GM23338 (cell line): ENCODE measurements around the gene EIF2D. TPM values are rescaled to one million over a fixed set of nuclear protein-coding genes. Genes with fewer than 3 reads are reported as not detected.

Experiments used
- ATAC-seq: fragments of 200-7000 bp; cut with Tn5 transposase; 3 replicates; pipeline ENCODE4 v1.9.1; 2020
- DNase-seq: peaks from one replicate; pipeline ENCODE4 v3.0.0-alpha.2; 2015; ENCODE audit warnings: low spot score
- H2AFZ ChIP-seq: fragments of 200-600 bp; sonication (generic); 2 replicates; pipeline ENCODE4 v1.8.0; 2016; ENCODE audit warnings: antibody characterized with exemption, mild to moderate bottlenecking, moderate library complexity
- H3F3A ChIP-seq: fragments of 200-600 bp; sonication (generic); replicated peaks from 2 replicates; pipeline ENCODE4 v1.8.0; 2017; ENCODE audit warnings: antibody characterized with exemption, mixed run types, low read depth
- H3K27ac ChIP-seq: fragments of 200-600 bp; sonication (generic); 2 replicates; pipeline ENCODE4 v1.6.1; 2016; ENCODE audit warnings: low read depth
- H3K27me3 ChIP-seq: fragments of 200-600 bp; sonication (generic); 2 replicates; pipeline ENCODE4 v1.8.0; 2016; ENCODE audit warnings: mild to moderate bottlenecking, mixed run types, moderate library complexity; ENCODE audit not compliant: insufficient read depth
- H3K36me3 ChIP-seq: fragments of 200-600 bp; sonication (generic); 2 replicates; pipeline ENCODE4 v1.8.0; 2016; ENCODE audit warnings: mild to moderate bottlenecking; ENCODE audit not compliant: insufficient read depth
- H3K4me1 ChIP-seq: fragments of 200-600 bp; sonication (generic); 2 replicates; pipeline ENCODE4 v1.8.0; 2016; ENCODE audit warnings: mild to moderate bottlenecking, moderate library complexity; ENCODE audit not compliant: insufficient read depth
- H3K4me2 ChIP-seq: fragments of 200-600 bp; sonication (generic); 2 replicates; pipeline ENCODE4 v1.7.1; 2017; ENCODE audit warnings: mixed run types
- H3K4me3 ChIP-seq: fragments of 200-600 bp; sonication (generic); 2 replicates; pipeline ENCODE4 v1.6.1; 2016; ENCODE audit warnings: mixed run types
- H3K79me2 ChIP-seq: fragments of 200-600 bp; sonication (generic); replicated peaks from 2 replicates; pipeline ENCODE4 v1.8.0; 2017; ENCODE audit warnings: mild to moderate bottlenecking; ENCODE audit not compliant: insufficient read depth
- H3K9me2 ChIP-seq: fragments of 200-600 bp; sonication (generic); 2 replicates; pipeline ENCODE4 v1.8.0; 2017; ENCODE audit not compliant: insufficient read depth
- H4K20me1 ChIP-seq: fragments of 200-600 bp; sonication (generic); replicated peaks from 2 replicates; pipeline ENCODE4 v1.8.0; 2017; ENCODE audit warnings: mild to moderate bottlenecking; ENCODE audit not compliant: insufficient read depth
- H3K27ac Mint-ChIP-seq: 2 replicates; pipeline ENCODE4 v1.8.0; 2020; ENCODE audit warnings: inconsistent platforms, mild to moderate bottlenecking, moderate library complexity, mixed read lengths
- H3K27me3 Mint-ChIP-seq: 3 replicates; pipeline ENCODE4 v1.8.0; 2022; ENCODE audit warnings: low read depth, mild to moderate bottlenecking, moderate library complexity, mixed read lengths, inconsistent platforms; ENCODE audit not compliant: insufficient read depth, poor library complexity
- H3K36me3 Mint-ChIP-seq: 3 replicates; pipeline ENCODE4 v1.8.0; 2021; ENCODE audit warnings: low read depth, mild to moderate bottlenecking, inconsistent platforms, moderate library complexity, mixed read lengths
- H3K4me1 Mint-ChIP-seq: 3 replicates; pipeline ENCODE4 v1.8.0; 2020; ENCODE audit warnings: mild to moderate bottlenecking, inconsistent platforms, mixed read lengths
- H3K4me3 Mint-ChIP-seq: 3 replicates; pipeline ENCODE4 v1.8.0; 2021; ENCODE audit warnings: moderate library complexity, mild to moderate bottlenecking, inconsistent platforms, mixed read lengths
- H3K9me3 Mint-ChIP-seq: 3 replicates; pipeline ENCODE4 v1.8.0; 2020; ENCODE audit warnings: moderate library complexity, mild to moderate bottlenecking, inconsistent platforms, mixed read lengths
- CREB1 ChIP-seq: fragments of 250-450 bp; sonication (Bioruptor Pico); IDR thresholded peaks from 2 replicates; pipeline ENCODE4 v1.5.0; 2020; ENCODE audit warnings: low read depth, mild to moderate bottlenecking, moderate library complexity
- CTCF ChIP-seq, 2 experiments: fragments of 200-600 bp in 1 of 2; sonication (generic) in 1 of 2; conservative IDR thresholded peaks; 2 replicates each; pipeline versions ENCODE4 v1.5.1 to v1.6.1; 2016 to 2017; ENCODE audit warnings: antibody characterized with exemption in 2 of 2, low read depth in 2 of 2, mild to moderate bottlenecking in 2 of 2, moderate library complexity in 1 of 2
- ETS1 ChIP-seq: IDR thresholded peaks from 2 replicates; pipeline ENCODE4 v1.6.1; 2016; ENCODE audit warnings: antibody characterized with exemption
- EZH2 ChIP-seq: fragments of 200-600 bp; sonication (generic); IDR thresholded peaks from one replicate; pipeline ENCODE4 v1.8.0; 2017; ENCODE audit warnings: antibody characterized with exemption, mild to moderate bottlenecking, low read depth; ENCODE audit not compliant: unreplicated experiment
- EZH2phosphoT487 ChIP-seq: fragments of 200-600 bp; sonication (generic); IDR thresholded peaks from one replicate; pipeline ENCODE4 v1.8.1; 2018; ENCODE audit warnings: antibody characterized with exemption; ENCODE audit not compliant: unreplicated experiment
- JUNB ChIP-seq: IDR thresholded peaks from one replicate; pipeline ENCODE4 v1.6.1; 2016; ENCODE audit warnings: antibody characterized with exemption; ENCODE audit not compliant: unreplicated experiment
- NANOG ChIP-seq: IDR thresholded peaks from 2 replicates; pipeline ENCODE4 v1.6.1; 2016; ENCODE audit warnings: antibody characterized with exemption, borderline replicate concordance
- POLR2AphosphoS5 ChIP-seq: IDR thresholded peaks from 2 replicates; pipeline ENCODE4 v1.6.1; 2016; ENCODE audit warnings: antibody characterized with exemption, low read depth
- REST ChIP-seq: IDR thresholded peaks from one replicate; pipeline ENCODE4 v1.6.1; 2018; ENCODE audit warnings: antibody characterized with exemption; ENCODE audit not compliant: unreplicated experiment
- STAT1 ChIP-seq: IDR thresholded peaks from one replicate; pipeline ENCODE4 v1.6.1; 2016; ENCODE audit warnings: antibody characterized with exemption; ENCODE audit not compliant: unreplicated experiment
- ZNF114 ChIP-seq: fragments of 250-450 bp; sonication (Bioruptor Pico); IDR thresholded peaks from 2 replicates; pipeline ENCODE4 v1.5.0; 2020; ENCODE audit warnings: mild to moderate bottlenecking, moderate library complexity
- ZNF331 ChIP-seq: fragments of 250-450 bp; sonication (Bioruptor Pico); IDR thresholded peaks from 2 replicates; pipeline ENCODE4 v1.5.0; 2020; ENCODE audit warnings: low read depth, mild to moderate bottlenecking, moderate library complexity
- ZNF462 ChIP-seq: fragments of 250-450 bp; sonication (Bioruptor Pico); IDR thresholded peaks from 2 replicates; pipeline ENCODE4 v1.5.0; 2020; ENCODE audit warnings: mild to moderate bottlenecking, moderate library complexity
- polyA plus RNA-seq: library from polyadenylated mRNA; unstranded; fragments of >200 nt; fragmentation: Nextera tagmentation; extraction: Ambion mirVana; gene quantifications from 2 replicates; pipeline ENCODE4 v1.2.1, GENCODE V29; 2016
- total RNA-seq: library from RNA; depleted of rRNA; stranded (reverse); fragments of >200 nt; shearing (Covaris generic); gene quantifications from 2 replicates; pipeline ENCODE4 v1.2.3, GENCODE V29; 2014

The EIF2D gene
- total and polyA plus RNA-seq, 2 experiments from 2014 or later = 25.1 to 34.8 TPM

GRCh38 chr1:206609229-206609991 lies 2.9 kb downstream of the EIF2D start:
- peaks cover 4% of the 10 kb centered on the region; the same call in 1 of the 2 replicates for H3F3A ChIP-seq
- Mint-ChIP-seq H3K27me3 (peaks cover 3% of the 10 kb centered on the region), H3K36me3 (peaks cover 13% of the 10 kb centered on the region; the same call in 2 of the 3 replicates), H3K4me3 (no peak overlapping the region), H3K4me1 (peaks cover 10% of the 10 kb centered on the region; the same call in 2 of the 3 replicates), H3K9me3 (no peaks in the 10 kb centered on the region), H3K27ac (no peak overlapping the region)
- H4K20me1 ChIP-seq = no peaks in the 10 kb centered on the region
- no peak overlapping the region for H3K4me3 ChIP-seq
- H3K79me2 ChIP-seq = peaks cover 9% of the 10 kb centered on the region; the same call in 1 of the 2 replicates
- H2AFZ ChIP-seq = no peak overlapping the region
- H3K27me3 ChIP-seq = no peaks in the 10 kb centered on the region
- no peak overlapping the region for H3K27ac ChIP-seq
- H3K9me2 ChIP-seq = no peaks in the 10 kb centered on the region
- peaks cover 5% of the 10 kb centered on the region; the same call in 1 of the 2 replicates for H3K4me1 ChIP-seq
- peaks cover 4% of the 10 kb centered on the region; the same call in 1 of the 2 replicates for H3K36me3 ChIP-seq
- DNase-seq = no peak
- TF ChIP-seq ZNF462 (CRISPR knock-in tag) = no peak
- no peak for TF ChIP-seq EZH2phosphoT487
- TF ChIP-seq CREB1 = no peak
- TF ChIP-seq CTCF (conservative IDR thresholded peaks at IDR 0.05; ENCODE audit: low read depth in 2 of 2) = no peak
- no peak for TF ChIP-seq ZNF114
- no peak for TF ChIP-seq POLR2AphosphoS5
- no peak for TF ChIP-seq REST
- TF ChIP-seq EZH2 = no peak
- TF ChIP-seq ZNF331 = no peak
- TF ChIP-seq STAT1 = no peak
- no peak for TF ChIP-seq NANOG
- TF ChIP-seq JUNB = no peak
- TF ChIP-seq ETS1 = no peak
- no peak overlapping the region for H3K4me2 ChIP-seq
- no peak for ATAC-seq
